ENCODE data around the gene MAN2A2. TPM values are rescaled to one million over a fixed set of nuclear protein-coding genes. Genes with fewer than 3 reads are reported as not detected.
A peak's percentile ranks its signal among the peaks of the same experiment; 100 is the strongest.

Gene MAN2A2
- polyA plus RNA-seq, 3 donors = 6.6 to 318 (median 7.3) TPM

GRCh38 chr15:90872486-90873184 lies 30.5 kb upstream of the MAN2A2 start:
- peak overlapping the region; percentile 77 to 90 (median 80) for H3K27ac Mint-ChIP-seq
- peak overlapping the region; percentile 55 to 86 (median 65) for H3K4me3 ChIP-seq (replicated peaks in 1 of 3; ENCODE audit: low read depth in 2 of 3, low read length in 3 of 3)
- no peaks in the 10 kb centered on the region for H3K9me3 ChIP-seq (replicated peaks in 1 of 2; ENCODE audit: control insufficient read depth in 1 of 2, insufficient read depth in 1 of 2, low read length in 2 of 2)
- peaks cover 72% of the 10 kb centered on the region for H3K79me2 ChIP-seq (ENCODE audit: insufficient read depth, low read length)
- H2AFZ ChIP-seq (ENCODE audit: insufficient read depth, low read depth, low read length, poor library complexity, severe bottlenecking) = peak overlapping the region; percentile 17
- peaks cover 57% of the 10 kb centered on the region for H4K20me1 ChIP-seq (ENCODE audit: insufficient read depth, low read length)
- H3K36me3 Mint-ChIP-seq = peaks cover 29 to 36% of the 10 kb centered on the region in 2 donors
- H3K27ac ChIP-seq (ENCODE audit: low read depth in 1 of 2, low read length in 2 of 2) = peak overlapping the region; percentile 3 to 91
- no peak for TF ChIP-seq CTCF (IDR thresholded peaks at IDR 0.05)
- H3K4me3 Mint-ChIP-seq = peak overlapping the region; percentile 89 to 93
- no peaks in the 10 kb centered on the region for H3K27me3 ChIP-seq (ENCODE audit: control insufficient read depth in 2 of 2, insufficient read depth in 2 of 2, low read length in 2 of 2)
- H3K27me3 Mint-ChIP-seq (ENCODE audit: low read depth in 3 of 3) = peaks cover 0 to 2% (median 2%) of the 10 kb centered on the region in 3 donors
- intact Hi-C loops (cut with micrococcal nuclease) = loop anchor here (5.0 to 10.0 kb wide), 3 partner anchors 35 to 110 kb away; no protein-coding TSS in a partner anchor
- H3K36me3 ChIP-seq (replicated peaks in 1 of 2; ENCODE audit: control insufficient read depth in 1 of 2, insufficient read depth in 2 of 2, low read length in 2 of 2) = peaks cover 23 to 25% of the 10 kb centered on the region in 2 donors
- H3K9ac ChIP-seq (ENCODE audit: insufficient read depth, low read length, poor library complexity, severe bottlenecking) = peak overlapping the region; percentile 92
- WGBS (ENCODE audit: insufficient coverage) = 41% methylated on average over 7 of the region's 12 CpGs
- DNase-seq = peak; percentile 57 to 78 (median 67)
- H3K4me2 ChIP-seq (replicated peaks; ENCODE audit: extremely low read depth, low read length, poor library complexity, severe bottlenecking) = peak overlapping the region; percentile 96
- H3K4me1 Mint-ChIP-seq = peaks cover 59% of the 10 kb centered on the region
- H3K4me1 ChIP-seq (ENCODE audit: control insufficient read depth in 1 of 2, insufficient read depth in 2 of 2, low read length in 2 of 2) = peaks cover 51 to 61% of the 10 kb centered on the region in 2 donors
- H3K9me3 Mint-ChIP-seq = no peaks in the 10 kb centered on the region

GRCh38 chr15:90873488-90873997 lies 29.6 kb upstream of the MAN2A2 start:
- Histone ChIP-seq H3K27ac (ENCODE audit: low read depth in 1 of 2, low read length in 2 of 2) (no peak overlapping the region), H2AFZ (ENCODE audit: insufficient read depth, low read depth, low read length, poor library complexity, severe bottlenecking) (no peak overlapping the region), H3K27me3 (ENCODE audit: control insufficient read depth in 2 of 2, insufficient read depth in 2 of 2, low read length in 2 of 2) (no peaks in the 10 kb centered on the region), H3K4me1 (ENCODE audit: control insufficient read depth in 1 of 2, insufficient read depth in 2 of 2, low read length in 2 of 2) (peaks cover 44 to 52% of the 10 kb centered on the region in 2 donors), H3K4me2 (replicated peaks; ENCODE audit: extremely low read depth, low read length, poor library complexity, severe bottlenecking) (peak overlapping the region; percentile 96), H3K36me3 (replicated peaks in 1 of 2; ENCODE audit: control insufficient read depth in 1 of 2, insufficient read depth in 2 of 2, low read length in 2 of 2) (peaks cover 32 to 34% of the 10 kb centered on the region in 2 donors), H4K20me1 (ENCODE audit: insufficient read depth, low read length) (peaks cover 66% of the 10 kb centered on the region), H3K79me2 (ENCODE audit: insufficient read depth, low read length) (peaks cover 74% of the 10 kb centered on the region), H3K4me3 (replicated peaks in 1 of 3; ENCODE audit: low read depth in 2 of 3, low read length in 3 of 3) (peak overlapping the region in 1 of 3 experiments; percentile 86), H3K9me3 (replicated peaks in 1 of 2; ENCODE audit: control insufficient read depth in 1 of 2, insufficient read depth in 1 of 2, low read length in 2 of 2) (no peaks in the 10 kb centered on the region), H3K9ac (ENCODE audit: insufficient read depth, low read length, poor library complexity, severe bottlenecking) (peak overlapping the region; percentile 21)
- intact Hi-C loops (cut with micrococcal nuclease) = loop anchor here (5.0 to 10.0 kb wide), 3 partner anchors 36 to 111 kb away; no protein-coding TSS in a partner anchor
- Mint-ChIP-seq H3K36me3 (peaks cover 36 to 45% of the 10 kb centered on the region in 2 donors), H3K27me3 (ENCODE audit: low read depth in 3 of 3) (peaks cover 0 to 2% (median under 1%) of the 10 kb centered on the region in 3 donors), H3K27ac (peak overlapping the region in 5 of 7 donors; percentile 18 to 72 (median 59)), H3K4me3 (peak overlapping the region; percentile 53 to 89), H3K9me3 (no peaks in the 10 kb centered on the region), H3K4me1 (peaks cover 50% of the 10 kb centered on the region)
- WGBS (ENCODE audit: insufficient coverage) = 80% methylated on average over 3 of the region's 6 CpGs
- DNase-seq = no peak
- no peak for TF ChIP-seq CTCF (IDR thresholded peaks at IDR 0.05)
